ENCODE measurements around the gene ABTB2. TPM values are rescaled to one million over a fixed set of nuclear protein-coding genes. Genes with fewer than 3 reads are reported as not detected.

ABTB2 gene
- polyA plus RNA-seq, 1 donor (not counting 4 experiments of a cell fraction or from before 2014, with no cell fraction given), result 1.0 TPM

DNA sequence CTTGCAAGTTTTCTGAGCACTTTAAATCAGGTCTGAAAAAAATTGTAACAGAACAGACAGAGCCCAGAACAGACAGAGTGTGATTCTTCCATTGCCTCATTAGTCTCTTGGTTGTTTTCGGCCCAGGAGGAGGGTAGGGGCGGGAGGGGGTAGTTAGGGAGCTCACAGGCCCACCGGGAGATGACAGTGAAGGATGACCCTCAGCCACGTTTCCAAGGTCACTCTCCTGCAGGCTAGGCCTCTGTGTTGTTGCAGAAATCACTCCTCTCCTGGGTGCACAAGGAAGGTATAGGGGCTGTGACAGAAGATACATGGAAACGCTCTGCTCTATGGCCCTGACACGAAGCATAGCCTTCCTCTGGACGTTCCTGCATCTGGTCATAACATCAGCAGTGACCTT, 69.3 kb downstream of the ABTB2 start:
- Histone ChIP-seq H3K4me2 (ENCODE audit: control insufficient read depth, extremely low read depth, insufficient read depth, low read depth, low read length) (no peak overlapping the region), H4K20me1 (ENCODE audit: control insufficient read depth, extremely low read depth, insufficient read depth, low read length) (no peaks in the 10 kb centered on the region), H3K27ac (ENCODE audit: control insufficient read depth, insufficient read depth, low read length) (no peak overlapping the region), H3K9me3 (ENCODE audit: control insufficient read depth, low read depth, low read length) (no peaks in the 10 kb centered on the region), H2AFZ (ENCODE audit: control insufficient read depth, low read length) (no peak overlapping the region), H3K36me3 (ENCODE audit: control insufficient read depth in 2 of 2, extremely low read depth in 1 of 2, insufficient read depth in 2 of 2, low read length in 2 of 2) (no peaks in the 10 kb centered on the region), H3K4me3 (ENCODE audit: control insufficient read depth in 2 of 3, extremely low read depth in 1 of 3, insufficient read depth in 2 of 3, low read depth in 1 of 3, low read length in 3 of 3) (no peak overlapping the region), H3K79me2 (ENCODE audit: control insufficient read depth, insufficient read depth, low read length) (no peaks in the 10 kb centered on the region), H3K27me3 (ENCODE audit: control insufficient read depth, extremely low read depth, insufficient read depth, low read length) (no peaks in the 10 kb centered on the region), H3K4me1 (ENCODE audit: control insufficient read depth, extremely low read depth, insufficient read depth, low read length) (no peaks in the 10 kb centered on the region), H3K9ac (ENCODE audit: control insufficient read depth, extremely low read depth, insufficient read depth, low read length) (no peak overlapping the region), H3K9me1 (ENCODE audit: control insufficient read depth, extremely low read depth, insufficient read depth, low read length) (no peaks in the 10 kb centered on the region)
- dilution Hi-C loops (cut with MboI; ENCODE audit: extremely low pct_ligation_motif_present, low sequenced_read_pairs), result no loop called here
- FAIRE-seq (no peak), DNase-seq (ENCODE audit: low read depth, low spot score) (no peak)
- TF ChIP-seq EZH2 (IDR thresholded peaks at IDR 0.05; ENCODE audit: low read length), result no peak
- TF ChIP-seq, protein P1, sequence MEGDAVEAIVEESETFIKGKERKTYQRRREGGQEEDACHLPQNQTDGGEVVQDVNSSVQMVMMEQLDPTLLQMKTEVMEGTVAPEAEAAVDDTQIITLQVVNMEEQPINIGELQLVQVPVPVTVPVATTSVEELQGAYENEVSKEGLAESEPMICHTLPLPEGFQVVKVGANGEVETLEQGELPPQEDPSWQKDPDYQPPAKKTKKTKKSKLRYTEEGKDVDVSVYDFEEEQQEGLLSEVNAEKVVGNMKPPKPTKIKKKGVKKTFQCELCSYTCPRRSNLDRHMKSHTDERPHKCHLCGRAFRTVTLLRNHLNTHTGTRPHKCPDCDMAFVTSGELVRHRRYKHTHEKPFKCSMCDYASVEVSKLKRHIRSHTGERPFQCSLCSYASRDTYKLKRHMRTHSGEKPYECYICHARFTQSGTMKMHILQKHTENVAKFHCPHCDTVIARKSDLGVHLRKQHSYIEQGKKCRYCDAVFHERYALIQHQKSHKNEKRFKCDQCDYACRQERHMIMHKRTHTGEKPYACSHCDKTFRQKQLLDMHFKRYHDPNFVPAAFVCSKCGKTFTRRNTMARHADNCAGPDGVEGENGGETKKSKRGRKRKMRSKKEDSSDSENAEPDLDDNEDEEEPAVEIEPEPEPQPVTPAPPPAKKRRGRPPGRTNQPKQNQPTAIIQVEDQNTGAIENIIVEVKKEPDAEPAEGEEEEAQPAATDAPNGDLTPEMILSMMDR (optimal IDR thresholded peaks at IDR 0.05 in 1 of 3, IDR thresholded peaks at IDR 0.05 in 1 of 3, conservative IDR thresholded peaks at IDR 0.05 in 1 of 3; ENCODE audit: extremely low read depth in 1 of 3, insufficient read depth in 2 of 3, low read length in 3 of 3), result no peak

DNA sequence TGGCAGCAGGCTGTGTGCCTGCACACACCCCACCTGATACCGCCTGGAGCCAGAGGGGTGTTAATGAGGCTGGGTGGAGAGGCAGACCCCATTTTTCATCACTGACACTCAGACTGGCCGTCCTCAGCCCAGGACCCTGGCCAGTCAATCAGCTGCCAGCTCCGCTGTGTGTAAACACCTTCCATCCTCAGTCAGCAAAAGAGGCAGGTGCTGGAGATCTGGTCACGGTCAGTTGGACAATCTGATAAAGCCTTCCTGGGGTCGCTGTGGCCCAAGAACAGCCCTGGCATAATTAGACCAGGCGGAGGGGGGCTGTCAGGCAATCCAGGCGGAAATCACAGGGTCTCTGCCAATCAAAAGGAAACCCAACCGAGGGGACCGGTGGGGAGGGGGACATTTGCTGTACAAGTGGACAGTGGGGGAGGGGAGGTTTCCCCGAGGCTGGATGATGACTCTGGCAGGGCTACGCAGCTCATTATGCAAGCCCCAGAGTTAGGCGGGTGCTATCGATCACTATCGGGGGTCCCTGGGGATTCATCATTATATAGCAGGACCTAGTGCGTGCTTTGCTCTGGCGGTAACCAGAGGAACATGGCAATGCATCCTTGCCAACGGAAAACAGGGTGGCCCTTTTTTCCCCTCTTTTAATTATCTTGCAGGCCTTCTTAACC, 72.9 kb downstream of the ABTB2 start:
- H3K4me2 ChIP-seq (ENCODE audit: control insufficient read depth, extremely low read depth, insufficient read depth, low read depth, low read length), result no peak overlapping the region
- FAIRE-seq (no peak), DNase-seq (ENCODE audit: low read depth, low spot score) (no peak)
- H4K20me1 ChIP-seq (ENCODE audit: control insufficient read depth, extremely low read depth, insufficient read depth, low read length), result no peaks in the 10 kb centered on the region
- no peaks in the 10 kb centered on the region for H3K9me3 ChIP-seq (ENCODE audit: control insufficient read depth, low read depth, low read length)
- TF ChIP-seq EZH2 (IDR thresholded peaks at IDR 0.05; ENCODE audit: low read length), result no peak
- TF ChIP-seq, protein P1 (optimal IDR thresholded peaks at IDR 0.05 in 1 of 3, IDR thresholded peaks at IDR 0.05 in 1 of 3, conservative IDR thresholded peaks at IDR 0.05 in 1 of 3; ENCODE audit: extremely low read depth in 1 of 3, insufficient read depth in 2 of 3, low read length in 3 of 3), result no peak
- no peak overlapping the region for H3K27ac ChIP-seq (ENCODE audit: control insufficient read depth, insufficient read depth, low read length)
- H3K4me1 ChIP-seq (ENCODE audit: control insufficient read depth, extremely low read depth, insufficient read depth, low read length), result peaks cover 4% of the 10 kb centered on the region
- H3K9me1 ChIP-seq (ENCODE audit: control insufficient read depth, extremely low read depth, insufficient read depth, low read length), result no peaks in the 10 kb centered on the region
- no peak overlapping the region for H3K9ac ChIP-seq (ENCODE audit: control insufficient read depth, extremely low read depth, insufficient read depth, low read length)
- no peak overlapping the region for H2AFZ ChIP-seq (ENCODE audit: control insufficient read depth, low read length)
- no peaks in the 10 kb centered on the region for H3K27me3 ChIP-seq (ENCODE audit: control insufficient read depth, extremely low read depth, insufficient read depth, low read length)
- dilution Hi-C loops (cut with MboI; ENCODE audit: extremely low pct_ligation_motif_present, low sequenced_read_pairs), result no loop called here
- no peaks in the 10 kb centered on the region for H3K36me3 ChIP-seq (ENCODE audit: control insufficient read depth in 2 of 2, extremely low read depth in 1 of 2, insufficient read depth in 2 of 2, low read length in 2 of 2)
- H3K79me2 ChIP-seq (ENCODE audit: control insufficient read depth, insufficient read depth, low read length), result no peaks in the 10 kb centered on the region
- no peak overlapping the region for H3K4me3 ChIP-seq (ENCODE audit: control insufficient read depth in 2 of 3, extremely low read depth in 1 of 3, insufficient read depth in 2 of 3, low read depth in 1 of 3, low read length in 3 of 3)

All from keratinocyte (primary cell).